ENCODE data around the gene ACVR2A. TPM values are rescaled to one million over a fixed set of nuclear protein-coding genes. Genes with fewer than 3 reads are reported as not detected.
A peak's percentile ranks its signal among the peaks of the same experiment; 100 is the strongest.

ACVR2A gene
- total RNA-seq (2011; cell fraction: chromatin; rRNA removed; ENCODE audit: low replicate concordance): 2.5 and 7.3 TPM in 2 replicates
- total RNA-seq (2011; cell fraction: nucleolus; rRNA removed): 0.67 and 1.6 TPM in 2 replicates
- total RNA-seq (2011; cell fraction: nucleoplasm; rRNA removed): 2.3 and 4.0 TPM in 2 replicates
- 1.2 and 2.0 TPM in 2 replicates for total RNA-seq (2014; rRNA removed)
- 3.0 and 3.1 TPM in 2 replicates for total RNA-seq (2014; rRNA removed; fragmentation: Illumina TruSeq; extraction: Trizol)
- total RNA-seq (2015; rRNA removed; fragmentation: Illumina TruSeq; extraction: Trizol): 2.8 and 3.9 TPM in 2 replicates
- total RNA-seq (2021): 2.4 and 2.7 TPM in 2 replicates
- 0.84 and 1.2 TPM in 2 replicates for polyA plus RNA-seq (2011; rRNA removed)
- 0.22 and 0.50 TPM in 2 replicates for polyA plus RNA-seq (2011; cell fraction: cytosol; rRNA removed)
- 1.4 and 1.8 TPM in 2 replicates for polyA plus RNA-seq (2011; cell fraction: nucleus; rRNA removed)
- polyA plus RNA-seq (2012): 1.4 and 4.8 TPM in 2 replicates
- polyA plus RNA-seq (2014; fragmentation: Illumina TruSeq; extraction: Trizol): 1.1 and 1.8 TPM in 2 replicates
- polyA plus RNA-seq (2014; fragmentation: Nextera tagmentation; extraction: Ambion mirVana): 1 to 10 TPM; 3.4 to 3.9 TPM
- 0.82 and 1.3 TPM in 2 replicates for polyA plus RNA-seq (2014; rRNA removed)
- polyA minus RNA-seq (2011; rRNA and poly(A)+ RNA removed): 4.3 and 4.6 TPM in 2 replicates
- 1.5 and 4.3 TPM in 2 replicates for polyA minus RNA-seq (2011; cell fraction: cytosol; rRNA and poly(A)+ RNA removed)
- 1.8 and 3.2 TPM in 2 replicates for polyA minus RNA-seq (2011; cell fraction: nucleus; rRNA and poly(A)+ RNA removed)
- Bru-seq, nascent RNA: percentile 53 among the genes with signal in this experiment
- percentile 55 among the genes with signal in this experiment for BruChase-seq, experiment 1, labeled RNA remaining after a 2-hour chase
- BruChase-seq, experiment 2, labeled RNA remaining after a 6-hour chase: percentile 56 among the genes with signal in this experiment
- long read RNA-seq, experiment 1, full-length matches to known transcripts: 2 of 6 reads
- long read RNA-seq, experiment 1, partial matches to known transcripts: 0 of 6 reads
- long read RNA-seq, experiment 1, other reads (novel, unspliced or antisense): 4 of 6 reads
- long read RNA-seq, experiment 2, partial matches to known transcripts: 0 of 1 reads
- long read RNA-seq, experiment 2, other reads (novel, unspliced or antisense): 1 of 1 reads
- long read RNA-seq, experiment 3, full-length matches to known transcripts: 2 of 2 reads
- long read RNA-seq, experiment 3, partial matches to known transcripts: 0 of 2 reads
- long read RNA-seq, experiment 3, other reads (novel, unspliced or antisense): 0 of 2 reads

GRCh38 chr2:147844697-147845410 lies at the start of gene ACVR2A:
Gene ACVR2A, plus strand, starts transcription at chr2:147845029. Its CDS starts 124 bp downstream, at chr2:147845153.
- no peaks in the 10 kb centered on the region for H3K9me3 ChIP-seq (replicated peaks; ENCODE audit: control insufficient read depth, insufficient read depth, low read depth, low read length)
- POLR2A ChIA-PET: interaction anchor here (0.6 to 1.1 kb wide), 3 partner anchors 10 to 960 kb away, joined by 3 read pairs; partner anchors contain the start of gene ORC4
- peak within 1 kb of the TSS; percentile 76 for H3K4me2 ChIP-seq (ENCODE audit: insufficient read depth, low read length)
- no TSS peak for BruUV-seq (replicated peaks)
- H2AFZ ChIP-seq (ENCODE audit: low read depth, low read length): peak within 1 kb of the TSS; percentile 93
- peaks cover 5 to 19% of the 10 kb centered on the region in 2 experiments; a peak in 4 of 5 replicates for H3K4me1 ChIP-seq (replicated peaks in 1 of 2; ENCODE audit: control insufficient read depth in 2 of 2, insufficient read depth in 2 of 2, low read length in 2 of 2)
- peak within 1 kb of the TSS; percentile 69 for H3K4me3 ChIP-seq
- in situ Hi-C loops (cut with MboI) (no loop called here), intact Hi-C loops (cut with micrococcal nuclease) (loop anchor here (5.0 kb wide), 1 partner anchor 177 kb away; the partner anchor contains the start of genes MBD5 and ORC4)
- H4K20me1 ChIP-seq (replicated peaks; ENCODE audit: control insufficient read depth, insufficient read depth, low read length): no peaks in the 10 kb centered on the region
- H3K79me2 ChIP-seq (ENCODE audit: control insufficient read depth, insufficient read depth, low read length): no peaks in the 10 kb centered on the region
- H3K9ac ChIP-seq (ENCODE audit: insufficient read depth in 1 of 2, low read depth in 2 of 2, low read length in 2 of 2): peak within 1 kb of the TSS; percentile 69 to 91
- DNase-seq (ENCODE audit: extremely low read depth in 1 of 4, low spot score in 3 of 4): peak; percentile 19 to 68 (median 34)
- FAIRE-seq: peak; percentile 77
- H3K9me1 ChIP-seq (ENCODE audit: control insufficient read depth, insufficient read depth, low read length): no peaks in the 10 kb centered on the region
- H3K27me3 ChIP-seq (ENCODE audit: control insufficient read depth in 2 of 2, insufficient read depth in 2 of 2, low read length in 2 of 2): no peaks in the 10 kb centered on the region
- ATAC-seq: peak; percentile 77
- peak within 1 kb of the TSS; percentile 72 for H3K27ac ChIP-seq (ENCODE audit: extremely low read depth, low read depth, low read length)
- CTCF ChIA-PET (ENCODE audit: low intra/inter-chr PET ratio): interaction anchor here (0.6 kb wide), 1 partner anchor 418 kb away, joined by 3 read pairs; no protein-coding TSS in a partner anchor
- no peaks in the 10 kb centered on the region for H3K36me3 ChIP-seq (ENCODE audit: control insufficient read depth, insufficient read depth, low read length)
- under 1% methylated on average over 30 of the region's 51 CpGs for WGBS (ENCODE audit: insufficient coverage, low coverage, missing lambda C conversion rate)
- TF ChIP-seq MTA2 (IDR thresholded peaks at IDR 0.05; ENCODE audit: low read depth) (no peak), PYGO2 (tag; IDR thresholded peaks at IDR 0.05) (no peak), MEIS2 (IDR thresholded peaks at IDR 0.05; ENCODE audit: partially characterized antibody) (peak; percentile 57), ZNF165 (CRISPR knock-in tag; IDR thresholded peaks at IDR 0.05; ENCODE audit: borderline replicate concordance) (no peak), HDAC2 (IDR thresholded peaks at IDR 0.05) (peak; percentile 87), MXI1 (IDR thresholded peaks at IDR 0.05; ENCODE audit: low read depth, low read length) (0 out of 2 replicates have a peak, but pooled peaks have one; percentile 50), FOXA1 (IDR thresholded peaks at IDR 0.05; ENCODE audit: borderline replicate concordance) (no peak), UBTF (IDR thresholded peaks at IDR 0.05; ENCODE audit: borderline replicate concordance in 1 of 2, low read depth in 2 of 2, low read length in 2 of 2) (peak in 1 of 2 experiments; percentile 12; a peak in 1 of 4 replicates), HMG20B (CRISPR knock-in tag; IDR thresholded peaks at IDR 0.05) (0 out of 2 replicates have a peak, but pooled peaks have one; percentile 77), FIP1L1 (IDR thresholded peaks at IDR 0.05; ENCODE audit: low read depth, low read length, poor library complexity, severe bottlenecking) (no peak), BRD9 (IDR thresholded peaks at IDR 0.05; ENCODE audit: low read depth, partially characterized antibody) (peak; percentile 38), CREB3L1 (IDR thresholded peaks at IDR 0.05; ENCODE audit: borderline replicate concordance, low read depth) (0 out of 2 replicates have a peak, but pooled peaks have one; percentile 3)
